HEK293 (cell line): ENCODE results near the gene NUDCD3.

Experiments
- CTCF ChIA-PET: fragments of 350-600 bp; formaldehyde crosslinking; extraction: SDS; loops from one replicate; lab custom pipeline; 2021; ENCODE audit warnings: antibody characterized with exemption; lab: Yijun Ruan, JAX
- POLR2A ChIA-PET: fragments of 300-600 bp; formaldehyde crosslinking; extraction: SDS; loops from one replicate; lab custom pipeline; 2020; ENCODE audit warnings: antibody characterized with exemption, inconsistent platforms; lab: Yijun Ruan, JAX
- H3K27ac ChIP-seq: fragments of 200-500 bp; sonication (Bioruptor generic); 2 replicates; pipeline ENCODE4 v1.5.1; 2014; ENCODE audit warnings: low read depth, low read length, control low read depth, inconsistent platforms; ENCODE audit errors: extremely low read depth
- H3K36me3 ChIP-seq, 2 experiments: fragments of 200-500 bp in 1 of 2; sonication (Bioruptor generic) in 1 of 2; 1 replicate in 1 of 2; 2 replicates in 1 of 2; pipeline ENCODE4 v1.5.1; 2014 to 2017; ENCODE audit warnings: inconsistent platforms in 2 of 2, low read length in 2 of 2; ENCODE audit not compliant: control insufficient read depth in 2 of 2, insufficient read depth in 1 of 2
- H3K4me1 ChIP-seq: fragments of 200-500 bp; sonication (Bioruptor generic); 2 replicates; pipeline ENCODE4 v1.5.1; 2014; ENCODE audit warnings: mild to moderate bottlenecking, low read length, inconsistent platforms; ENCODE audit not compliant: control insufficient read depth, insufficient read depth
- H3K4me3 ChIP-seq: 2 replicates; pipeline ENCODE4 v1.5.1; 2011; ENCODE audit warnings: low read depth, mild to moderate bottlenecking, control low read depth, low read length, moderate library complexity
- H3K9me3 ChIP-seq: fragments of 200-500 bp; sonication (Bioruptor generic); 2 replicates; pipeline ENCODE4 v1.5.1; 2014; ENCODE audit warnings: low read depth, low read length, inconsistent platforms; ENCODE audit not compliant: control insufficient read depth, insufficient read depth
- ATF2 ChIP-seq: fragments of 450-650 bp; formaldehyde crosslinking; IDR thresholded peaks from 2 replicates; pipeline ENCODE4 v1.5.1; 2016; ENCODE audit warnings: missing biosample characterization, missing genetic modification characterization, low read depth
- KLF16 ChIP-seq: fragments of 450-650 bp; formaldehyde crosslinking; IDR thresholded peaks from 2 replicates; pipeline ENCODE4 v1.5.1; 2017; ENCODE audit warnings: missing biosample characterization, missing genetic modification characterization
- OVOL3 ChIP-seq: fragments of 450-650 bp; formaldehyde crosslinking; IDR thresholded peaks from 2 replicates; pipeline ENCODE4 v1.5.1; 2016; ENCODE audit warnings: missing biosample characterization, missing genetic modification characterization
- WT1 ChIP-seq: fragments of 450-650 bp; formaldehyde crosslinking; IDR thresholded peaks from 2 replicates; pipeline ENCODE4 v1.5.1; 2016; ENCODE audit warnings: missing biosample characterization, missing genetic modification characterization
- ZEB2 ChIP-seq: fragments of 450-650 bp; formaldehyde crosslinking; IDR thresholded peaks from 2 replicates; pipeline ENCODE4 v1.5.1; 2016; ENCODE audit warnings: missing biosample characterization, missing genetic modification characterization
- ZNF138 ChIP-seq: fragments of 450-650 bp; formaldehyde crosslinking; IDR thresholded peaks from 2 replicates; pipeline ENCODE4 v1.5.1; 2016; ENCODE audit warnings: missing biosample characterization, missing genetic modification characterization, borderline replicate concordance
- ZNF148 ChIP-seq: fragments of 450-650 bp; formaldehyde crosslinking; IDR thresholded peaks from 2 replicates; pipeline ENCODE4 v1.5.0; 2017; ENCODE audit warnings: missing biosample characterization, missing genetic modification characterization, borderline replicate concordance
- ZNF221 ChIP-seq: fragments of 450-650 bp; formaldehyde crosslinking; IDR thresholded peaks from 2 replicates; pipeline ENCODE4 v1.5.1; 2017; ENCODE audit warnings: missing biosample characterization, missing genetic modification characterization, borderline replicate concordance
- ZNF280C ChIP-seq: fragments of 450-650 bp; formaldehyde crosslinking; IDR thresholded peaks from 2 replicates; pipeline ENCODE4 v1.5.1; 2016; ENCODE audit warnings: missing biosample characterization, missing genetic modification characterization
- ZNF426 ChIP-seq: fragments of 450-650 bp; formaldehyde crosslinking; IDR thresholded peaks from 2 replicates; pipeline ENCODE4 v1.5.1; 2017; ENCODE audit warnings: missing biosample characterization, missing genetic modification characterization, mild to moderate bottlenecking, inconsistent platforms, moderate library complexity
- ZNF510 ChIP-seq: fragments of 450-650 bp; formaldehyde crosslinking; IDR thresholded peaks from 2 replicates; pipeline ENCODE4 v1.5.1; 2018; ENCODE audit warnings: mild to moderate bottlenecking, missing genetic modification characterization, missing biosample characterization; ENCODE audit not compliant: insufficient replicate concordance
- ZNF513 ChIP-seq: fragments of 450-650 bp; IDR thresholded peaks from 2 replicates; pipeline ENCODE4 v1.5.1; 2018; ENCODE audit warnings: missing biosample characterization, missing genetic modification characterization
- ZNF660 ChIP-seq: fragments of 450-650 bp; IDR thresholded peaks from 2 replicates; pipeline ENCODE4 v1.5.1; 2018; ENCODE audit warnings: missing biosample characterization, mild to moderate bottlenecking, missing genetic modification characterization
- TF ChIP-seq, protein P1 (sequence below): fragments of 450-650 bp; formaldehyde crosslinking; conservative IDR thresholded peaks from 2 replicates; pipeline ENCODE4 v1.5.1; 2016; ENCODE audit warnings: low read depth, missing biosample characterization, missing genetic modification characterization

The NUDCD3 gene

DNA sequence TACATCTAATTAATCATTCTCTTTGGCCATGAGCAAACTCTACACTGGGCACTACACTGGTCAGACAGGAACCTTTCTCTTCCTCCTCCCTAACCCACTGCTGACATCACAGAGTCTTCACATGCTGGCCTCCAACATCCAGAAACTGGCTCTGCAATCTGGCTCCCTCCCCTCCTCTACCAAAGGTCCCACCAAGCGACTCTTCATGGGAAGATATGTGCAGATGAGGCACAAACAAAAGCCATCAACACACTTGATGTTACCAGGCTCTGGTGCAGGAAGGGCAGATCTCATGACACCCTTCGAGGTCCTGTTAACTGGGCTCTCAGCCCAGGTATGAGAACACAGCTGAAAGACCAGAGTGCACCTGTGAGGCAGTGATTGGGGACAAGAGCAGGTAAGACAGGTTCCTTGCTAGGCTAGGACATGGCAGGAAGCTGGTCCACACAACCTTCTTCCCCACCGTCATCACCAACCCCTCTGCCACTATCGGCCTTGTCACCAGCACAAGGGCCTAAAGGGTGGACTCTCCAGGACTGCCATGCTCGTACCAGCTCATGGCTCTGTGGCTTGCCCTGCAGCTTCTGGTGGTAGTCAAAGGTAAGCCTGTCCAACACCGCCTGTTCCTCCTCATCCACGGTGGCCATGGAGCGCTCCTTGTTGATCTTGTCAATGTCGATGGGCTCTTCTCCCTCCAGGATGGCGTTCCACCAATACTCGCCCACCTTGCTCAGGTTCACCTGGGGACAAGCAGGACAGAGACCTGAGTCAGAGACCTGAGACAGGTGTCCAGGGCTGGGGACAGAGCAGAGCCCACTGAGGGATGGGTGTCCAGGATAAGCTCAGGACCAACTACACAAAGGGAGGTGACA is 98.5 kb downstream of the NUDCD3 start (continued):
- TF ChIP-seq ZEB2 (tag by site-specific recombination): no peak
- no peak for TF ChIP-seq ZNF660 (tag by site-specific recombination)
- no peak for TF ChIP-seq OVOL3 (tag by site-specific recombination)
- TF ChIP-seq KLF16 (tag by site-specific recombination): no peak
- TF ChIP-seq ATF2: no peak
- no peak for TF ChIP-seq ZNF221
- TF ChIP-seq, all 188 proteins: peak for 0

DNA sequence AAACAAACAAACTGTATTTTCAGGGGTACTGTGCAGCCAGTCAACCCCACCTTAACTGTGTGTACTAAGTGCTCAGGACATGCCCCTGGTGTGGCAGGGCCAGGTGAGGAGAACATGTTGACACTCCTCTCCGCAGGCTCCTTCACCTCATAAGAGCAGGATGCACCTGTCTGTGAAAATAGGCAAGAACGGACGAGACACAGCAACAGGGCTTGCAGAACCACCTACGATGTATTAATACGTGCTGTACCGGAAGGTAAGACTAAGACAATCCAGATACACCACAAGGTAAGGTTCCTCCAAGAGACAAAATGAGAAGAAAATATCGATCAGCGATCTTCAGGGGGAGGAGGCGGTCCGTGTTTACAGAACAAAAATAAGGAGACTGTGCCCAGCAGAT is 99.3 kb downstream of the NUDCD3 start:
- ChIA-PET POLR2A (no interaction called here), CTCF (no interaction called here)
- Histone ChIP-seq H3K4me3 (no peak overlapping the region), H3K36me3 (peaks cover 3 to 68% of the 10 kb centered on the region in 2 experiments; a peak in 2 of 3 replicates), H3K27ac (no peak overlapping the region), H3K9me3 (no peaks in the 10 kb centered on the region), H3K4me1 (no peaks in the 10 kb centered on the region)
- no peak for TF ChIP-seq ZNF513
- TF ChIP-seq ZNF426: no peak
- no peak for TF ChIP-seq ZNF280C
- TF ChIP-seq ZNF148 (tag by site-specific recombination): no peak
- TF ChIP-seq ZNF138: no peak
- TF ChIP-seq WT1 (tag by site-specific recombination): no peak
- TF ChIP-seq, protein P1, sequence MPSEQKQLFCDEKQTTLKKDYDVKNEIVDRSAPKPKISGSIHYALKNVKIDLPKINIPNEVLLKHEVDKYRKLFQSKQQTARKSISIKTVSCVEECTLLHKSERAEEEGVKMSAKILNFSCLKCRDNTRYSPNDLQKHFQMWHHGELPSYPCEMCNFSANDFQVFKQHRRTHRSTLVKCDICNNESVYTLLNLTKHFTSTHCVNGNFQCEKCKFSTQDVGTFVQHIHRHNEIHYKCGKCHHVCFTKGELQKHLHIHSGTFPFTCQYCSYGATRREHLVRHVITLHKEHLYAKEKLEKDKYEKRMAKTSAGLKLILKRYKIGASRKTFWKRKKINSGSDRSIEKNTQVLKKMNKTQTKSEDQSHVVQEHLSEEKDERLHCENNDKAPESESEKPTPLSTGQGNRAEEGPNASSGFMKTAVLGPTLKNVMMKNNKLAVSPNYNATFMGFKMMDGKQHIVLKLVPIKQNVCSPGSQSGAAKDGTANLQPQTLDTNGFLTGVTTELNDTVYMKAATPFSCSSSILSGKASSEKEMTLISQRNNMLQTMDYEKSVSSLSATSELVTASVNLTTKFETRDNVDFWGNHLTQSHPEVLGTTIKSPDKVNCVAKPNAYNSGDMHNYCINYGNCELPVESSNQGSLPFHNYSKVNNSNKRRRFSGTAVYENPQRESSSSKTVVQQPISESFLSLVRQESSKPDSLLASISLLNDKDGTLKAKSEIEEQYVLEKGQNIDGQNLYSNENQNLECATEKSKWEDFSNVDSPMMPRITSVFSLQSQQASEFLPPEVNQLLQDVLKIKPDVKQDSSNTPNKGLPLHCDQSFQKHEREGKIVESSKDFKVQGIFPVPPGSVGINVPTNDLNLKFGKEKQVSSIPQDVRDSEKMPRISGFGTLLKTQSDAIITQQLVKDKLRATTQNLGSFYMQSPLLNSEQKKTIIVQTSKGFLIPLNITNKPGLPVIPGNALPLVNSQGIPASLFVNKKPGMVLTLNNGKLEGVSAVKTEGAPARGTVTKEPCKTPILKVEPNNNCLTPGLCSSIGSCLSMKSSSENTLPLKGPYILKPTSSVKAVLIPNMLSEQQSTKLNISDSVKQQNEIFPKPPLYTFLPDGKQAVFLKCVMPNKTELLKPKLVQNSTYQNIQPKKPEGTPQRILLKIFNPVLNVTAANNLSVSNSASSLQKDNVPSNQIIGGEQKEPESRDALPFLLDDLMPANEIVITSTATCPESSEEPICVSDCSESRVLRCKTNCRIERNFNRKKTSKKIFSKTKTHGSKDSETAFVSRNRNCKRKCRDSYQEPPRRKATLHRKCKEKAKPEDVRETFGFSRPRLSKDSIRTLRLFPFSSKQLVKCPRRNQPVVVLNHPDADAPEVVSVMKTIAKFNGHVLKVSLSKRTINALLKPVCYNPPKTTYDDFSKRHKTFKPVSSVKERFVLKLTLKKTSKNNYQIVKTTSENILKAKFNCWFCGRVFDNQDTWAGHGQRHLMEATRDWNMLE (tag by site-specific recombination): no peak
- TF ChIP-seq ZNF510 (tag by site-specific recombination): no peak
